ENCODE data around the gene PIGK.

- TF ChIP-seq EZH2 (IDR thresholded peaks at IDR 0.05) (no peak), REST (IDR thresholded peaks at IDR 0.05; ENCODE audit: low read depth) (no peak)
Measured at GRCh38 chr1:77179632-77180031, 39.6 kb downstream of the PIGK start.

All from HCT116 (cell line).